ENCODE measurements around the gene USP9X. TPM values are rescaled to one million over a fixed set of nuclear protein-coding genes. Genes with fewer than 3 reads are reported as not detected.
A peak's percentile ranks its signal among the peaks of the same experiment; 100 is the strongest.
"Not testable (repeated sequence)": the region's sequence is repeated elsewhere in the genome, so short reads cannot be mapped to it uniquely, and the experiment has no call there.

Gene USP9X
- total RNA-seq, 1 donor from 2014 or later = 60.0 TPM

GRCh38 chrX:41055740-41056139 lies 29.5 kb upstream of the USP9X start:
- Mint-ChIP-seq H3K27me3 (ENCODE audit: low read depth) (no peaks in the 10 kb centered on the region), H3K4me1 (peaks cover 10% of the 10 kb centered on the region), H3K36me3 (ENCODE audit: low read depth) (no peaks in the 10 kb centered on the region), H3K9me3 (peaks cover 8% of the 10 kb centered on the region), H3K4me3 (no peak overlapping the region), H3K27ac (ENCODE audit: unreplicated experiment) (peak overlapping the region; percentile 9)
- no peak for DNase-seq (ENCODE audit: low read depth, low spot score)
- TF ChIP-seq CTCF (conservative IDR thresholded peaks at IDR 0.05) = no peak

GRCh38 chrX:41063276-41063675 lies 22.0 kb upstream of the USP9X start:
- DNase-seq (ENCODE audit: low read depth, low spot score); H3K4me1 Mint-ChIP-seq; H3K4me3 Mint-ChIP-seq; H3K36me3 Mint-ChIP-seq (ENCODE audit: low read depth); H3K27me3 Mint-ChIP-seq (ENCODE audit: low read depth); H3K9me3 Mint-ChIP-seq; H3K27ac Mint-ChIP-seq (ENCODE audit: unreplicated experiment): not testable (repeated sequence)

GRCh38 chrX:41064018-41064417 lies 21.2 kb upstream of the USP9X start:
- DNase-seq (ENCODE audit: low read depth, low spot score) = no peak
- Mint-ChIP-seq H3K27ac (ENCODE audit: unreplicated experiment) (no peak overlapping the region), H3K9me3 (no peaks in the 10 kb centered on the region), H3K4me3 (no peak overlapping the region), H3K36me3 (ENCODE audit: low read depth) (no peaks in the 10 kb centered on the region), H3K27me3 (ENCODE audit: low read depth) (no peaks in the 10 kb centered on the region), H3K4me1 (no peaks in the 10 kb centered on the region)
- TF ChIP-seq CTCF (conservative IDR thresholded peaks at IDR 0.05) = no peak

- no peak for TF ChIP-seq CTCF (conservative IDR thresholded peaks at IDR 0.05)
- Mint-ChIP-seq H3K4me1 (no peaks in the 10 kb centered on the region), H3K27ac (ENCODE audit: unreplicated experiment) (no peak overlapping the region)
Observed at GRCh38 chrX:41066391-41066790, 18.9 kb upstream of the USP9X start.

GRCh38 chrX:41066969-41067368 lies 18.3 kb upstream of the USP9X start:
- no peaks in the 10 kb centered on the region for H3K9me3 Mint-ChIP-seq

More at GRCh38 chrX:41066391-41066790, 18.9 kb upstream of the USP9X start:
- DNase-seq (ENCODE audit: low read depth, low spot score) = no peak
- no peak overlapping the region for H3K4me3 Mint-ChIP-seq
- H3K36me3 Mint-ChIP-seq (ENCODE audit: low read depth) = no peaks in the 10 kb centered on the region
- no peaks in the 10 kb centered on the region for H3K9me3 Mint-ChIP-seq
- H3K27me3 Mint-ChIP-seq (ENCODE audit: low read depth) = no peaks in the 10 kb centered on the region

GRCh38 chrX:41067721-41068120 lies 17.5 kb upstream of the USP9X start:
- Mint-ChIP-seq H3K9me3 (no peaks in the 10 kb centered on the region), H3K4me1 (no peaks in the 10 kb centered on the region), H3K36me3 (ENCODE audit: low read depth) (no peaks in the 10 kb centered on the region), H3K27ac (ENCODE audit: unreplicated experiment) (no peak overlapping the region), H3K27me3 (ENCODE audit: low read depth) (no peaks in the 10 kb centered on the region), H3K4me3 (no peak overlapping the region)
- DNase-seq (ENCODE audit: low read depth, low spot score) = no peak
- TF ChIP-seq CTCF (conservative IDR thresholded peaks at IDR 0.05) = no peak

More at GRCh38 chrX:41066969-41067368, 18.3 kb upstream of the USP9X start:
- Mint-ChIP-seq H3K4me3 (no peak overlapping the region), H3K27ac (ENCODE audit: unreplicated experiment) (no peak overlapping the region), H3K4me1 (no peaks in the 10 kb centered on the region), H3K27me3 (ENCODE audit: low read depth) (no peaks in the 10 kb centered on the region), H3K36me3 (ENCODE audit: low read depth) (no peaks in the 10 kb centered on the region)
- no peak for TF ChIP-seq CTCF (conservative IDR thresholded peaks at IDR 0.05)
- DNase-seq (ENCODE audit: low read depth, low spot score) = no peak

Measured in neural crest cell (in vitro differentiated cells).